H1 (cell line): Measurements from ENCODE around the gene ANP32D. TPM values are rescaled to one million over a fixed set of nuclear protein-coding genes. Genes with fewer than 3 reads are reported as not detected.

ENCODE experiments used
- CTCF ChIA-PET: fragments of 300-600 bp; sonication (Branson Sonifier 250); formaldehyde crosslinking; loops from one replicate; lab custom pipeline; 2021; ENCODE audit not compliant: partially characterized antibody; lab: Charles Lee
- POLR2A ChIA-PET: fragments of 300-600 bp; sonication (Branson Sonifier 250); formaldehyde crosslinking; loops from one replicate; lab custom pipeline; 2021; ENCODE audit warnings: inconsistent platforms; ENCODE audit not compliant: partially characterized antibody; lab: Charles Lee
- DNase-seq, 2 experiments: peaks; one replicate each; pipeline versions ENCODE4 v3.0.0 to v3.0.0-alpha.2; 2010 to 2022; ENCODE audit warnings: low spot score in 2 of 2, low read depth in 1 of 2, mixed read lengths in 1 of 2
- FAIRE-seq: peaks from 2 replicates; lab custom pipeline; 2011; peaks lifted over from hg19 to GRCh38; lab: Jason Lieb, UNC
- H2AFZ ChIP-seq: 2 replicates; pipeline ENCODE4 v1.8.1; 2012; ENCODE audit warnings: low read length, inconsistent platforms
- H2AK5ac ChIP-seq: 2 replicates; pipeline ENCODE4 v1.6.1; 2013; ENCODE audit warnings: low read depth, low read length
- H2BK120ac ChIP-seq: replicated peaks from 2 replicates; pipeline ENCODE3; 2013; ENCODE audit warnings: low read depth, low read length, inconsistent platforms
- H2BK12ac ChIP-seq: 2 replicates; pipeline ENCODE4 v1.6.1; 2013; ENCODE audit warnings: low read depth, low read length
- H2BK15ac ChIP-seq: 2 replicates; pipeline ENCODE4 v1.6.1; 2013; ENCODE audit warnings: low read length
- H2BK20ac ChIP-seq: 2 replicates; pipeline ENCODE4 v1.6.1; 2013; ENCODE audit warnings: low read length
- H2BK5ac ChIP-seq: 2 replicates; pipeline ENCODE4 v1.6.1; 2013; ENCODE audit warnings: low read depth, low read length
- H3K14ac ChIP-seq: 2 replicates; pipeline ENCODE4 v1.6.1; 2013; ENCODE audit warnings: inconsistent platforms; ENCODE audit not compliant: insufficient read length
- H3K18ac ChIP-seq: 2 replicates; pipeline ENCODE4 v1.6.1; 2013; ENCODE audit warnings: low read length; ENCODE audit errors: extremely low read depth
- H3K23ac ChIP-seq: 2 replicates; pipeline ENCODE4 v1.6.1; 2013; ENCODE audit warnings: inconsistent platforms; ENCODE audit not compliant: insufficient read length
- H3K23me2 ChIP-seq: 2 replicates; pipeline ENCODE4 v1.6.1; 2013; ENCODE audit warnings: low read depth, low read length
- H3K27ac ChIP-seq: 2 replicates; pipeline ENCODE4 v1.6.1; 2011; ENCODE audit warnings: low read depth, low read length, inconsistent platforms
- H3K27me3 ChIP-seq, 4 experiments: replicated peaks in 1 of 4; 1 replicate in 1 of 4; 2 replicates in 3 of 4; pipeline versions ENCODE4 v1.6.1 to v1.8.1; 2011 to 2013; ENCODE audit warnings: low read length in 3 of 4, mild to moderate bottlenecking in 3 of 4, inconsistent platforms in 2 of 4, mixed read lengths in 2 of 4, moderate library complexity in 1 of 4; ENCODE audit not compliant: control insufficient read depth in 3 of 4, insufficient read depth in 3 of 4; ENCODE audit errors: extremely low read depth in 1 of 4
- H3K36me3 ChIP-seq, 4 experiments: 2 replicates each; pipeline versions ENCODE4 v1.6.1 to v1.8.1; 2011 to 2013; ENCODE audit warnings: mild to moderate bottlenecking in 4 of 4, low read length in 3 of 4, moderate library complexity in 2 of 4, control low read depth in 1 of 4, inconsistent platforms in 1 of 4; ENCODE audit not compliant: insufficient read depth in 4 of 4, control insufficient read depth in 2 of 4
- H3K4ac ChIP-seq: replicated peaks from 2 replicates; pipeline ENCODE3; 2013; ENCODE audit warnings: low read length, low read depth, mixed read lengths, inconsistent platforms; ENCODE audit not compliant: insufficient read length
- H3K4me1 ChIP-seq, 4 experiments: replicated peaks in 1 of 4; 1 replicate in 1 of 4; 2 replicates in 3 of 4; pipeline versions ENCODE4 v1.6.1 to v1.8.1; 2011 to 2013; ENCODE audit warnings: low read length in 3 of 4, inconsistent platforms in 2 of 4, mixed read lengths in 1 of 4; ENCODE audit not compliant: insufficient read depth in 4 of 4, control insufficient read depth in 3 of 4
- H3K4me2 ChIP-seq, 2 experiments: 2 replicates each; pipeline versions ENCODE4 v1.6.1 to v1.8.1; 2011 to 2013; ENCODE audit warnings: low read depth in 2 of 2, low read length in 2 of 2, control low read depth in 1 of 2, inconsistent platforms in 1 of 2, mild to moderate bottlenecking in 1 of 2; ENCODE audit not compliant: insufficient read depth in 1 of 2
- H3K4me3 ChIP-seq, 4 experiments: fragments of 200-600, 300-600 bp in 1 of 4; sonication (generic), shearing (Covaris generic), sonication (Bioruptor Twin) in 1 of 4; 2 replicates each; pipeline versions ENCODE4 v1.5.1 to v1.8.1; 2011 to 2016; ENCODE audit warnings: low read length in 4 of 4, low read depth in 3 of 4, control low read depth in 2 of 4, inconsistent platforms in 2 of 4, mild to moderate bottlenecking in 2 of 4, mixed read lengths in 1 of 4, moderate library complexity in 1 of 4; ENCODE audit not compliant: insufficient read depth in 2 of 4; ENCODE audit errors: extremely low read depth in 1 of 4
- H3K56ac ChIP-seq: replicated peaks from 2 replicates; pipeline ENCODE3; 2013; ENCODE audit warnings: low read depth, mild to moderate bottlenecking, mixed read lengths, low read length, inconsistent platforms; ENCODE audit not compliant: insufficient read length
- H3K79me1 ChIP-seq: 2 replicates; pipeline ENCODE4 v1.6.1; 2013; ENCODE audit warnings: low read depth, low read length, control low read depth
- H3K79me2 ChIP-seq, 2 experiments: 2 replicates each; pipeline versions ENCODE4 v1.6.1 to v1.8.1; 2012 to 2013; ENCODE audit warnings: low read length in 2 of 2, mild to moderate bottlenecking in 2 of 2, inconsistent platforms in 1 of 2; ENCODE audit not compliant: insufficient read depth in 2 of 2, control insufficient read depth in 1 of 2
- H3K9ac ChIP-seq, 4 experiments: replicated peaks in 1 of 4; 1 replicate in 1 of 4; 2 replicates in 3 of 4; pipeline versions ENCODE4 v1.6.1 to v1.8.1; 2011 to 2013; ENCODE audit warnings: low read depth in 3 of 4, low read length in 3 of 4, control low read depth in 2 of 4, mild to moderate bottlenecking in 2 of 4, moderate library complexity in 2 of 4, inconsistent platforms in 1 of 4; ENCODE audit errors: extremely low read depth in 1 of 4
- H3K9me3 ChIP-seq, 2 experiments: 2 replicates each; pipeline versions ENCODE4 v1.6.1 to v1.8.1; 2012 to 2013; ENCODE audit warnings: mild to moderate bottlenecking in 2 of 2, moderate library complexity in 2 of 2, control low read depth in 1 of 2, inconsistent platforms in 1 of 2, low read depth in 1 of 2, low read length in 1 of 2, mixed read lengths in 1 of 2; ENCODE audit not compliant: insufficient read depth in 2 of 2
- H4K20me1 ChIP-seq, 2 experiments: replicated peaks in 1 of 2; 2 replicates each; pipeline versions ENCODE3 to v1.8.1; 2011 to 2013; ENCODE audit warnings: inconsistent platforms in 2 of 2, low read length in 2 of 2, mild to moderate bottlenecking in 1 of 2; ENCODE audit not compliant: insufficient read depth in 2 of 2, control insufficient read depth in 1 of 2
- H4K5ac ChIP-seq: 2 replicates; pipeline ENCODE4 v1.6.1; 2013; ENCODE audit warnings: low read length, low read depth, mixed read lengths, inconsistent platforms; ENCODE audit not compliant: insufficient read length
- H4K8ac ChIP-seq: 2 replicates; pipeline ENCODE4 v1.8.0; 2013; ENCODE audit warnings: mild to moderate bottlenecking, moderate library complexity, low read length, inconsistent platforms; ENCODE audit not compliant: insufficient read depth; ENCODE audit errors: extremely low read depth
- H4K91ac ChIP-seq: replicated peaks from 2 replicates; pipeline ENCODE3; 2013; ENCODE audit warnings: low read length, mixed read lengths, inconsistent platforms; ENCODE audit not compliant: insufficient read length
- CTBP2 ChIP-seq: IDR thresholded peaks from 2 replicates; pipeline ENCODE4 v1.7.0; 2011; ENCODE audit warnings: borderline replicate concordance, mild to moderate bottlenecking, moderate library complexity, mixed read lengths, low read length; ENCODE audit not compliant: insufficient read depth, insufficient read length
- FOSL1 ChIP-seq: IDR thresholded peaks from 2 replicates; pipeline ENCODE4 v1.6.1; 2011; ENCODE audit warnings: mild to moderate bottlenecking, low read depth, low read length, moderate library complexity; ENCODE audit not compliant: insufficient read depth
- GABPA ChIP-seq: IDR thresholded peaks from 2 replicates; pipeline ENCODE4 v1.6.1; 2011; ENCODE audit warnings: mild to moderate bottlenecking, low read length, moderate library complexity, borderline replicate concordance; ENCODE audit not compliant: insufficient read depth
- JUN ChIP-seq: IDR thresholded peaks from 2 replicates; pipeline ENCODE4 v1.6.1; 2011; ENCODE audit warnings: low read depth, mild to moderate bottlenecking, improper control_type of control experiment, low read length
- KDM1A ChIP-seq: fragments of 200-600, 300-600 bp; sonication (generic); IDR thresholded peaks from 2 replicates; pipeline ENCODE4 v1.7.1; 2016; ENCODE audit warnings: mild to moderate bottlenecking, low read length, borderline replicate concordance
- POU5F1 ChIP-seq: IDR thresholded peaks from 2 replicates; pipeline ENCODE4 v1.6.1; 2011; ENCODE audit warnings: low read depth, mild to moderate bottlenecking, low read length, moderate library complexity
- SIN3A ChIP-seq, 2 experiments: IDR thresholded peaks in 1 of 2; conservative IDR thresholded peaks in 1 of 2; 2 replicates each; pipeline ENCODE4 v1.6.1; 2011 to 2012; ENCODE audit warnings: low read length in 2 of 2, improper control_type of control experiment in 1 of 2, low read depth in 1 of 2, mild to moderate bottlenecking in 1 of 2
- SRF ChIP-seq: IDR thresholded peaks from 2 replicates; pipeline ENCODE4 v1.6.1; 2011; ENCODE audit warnings: mild to moderate bottlenecking, low read depth, low read length, moderate library complexity
- YY1 ChIP-seq: IDR thresholded peaks from 2 replicates; pipeline ENCODE4 v1.6.1; 2011; ENCODE audit warnings: low read depth, mild to moderate bottlenecking, low read length
- WGBS, 2 experiments: shearing (Covaris generic) in 1 of 2; methylation state at CpG; one replicate each; pipeline versions ENCODE4 v1.1.6 to v1.1.7; 2013 to 2015; ENCODE audit warnings: low lambda C conversion rate in 2 of 2, mixed read lengths in 2 of 2, inconsistent platforms in 1 of 2, low coverage in 1 of 2, missing lambda C conversion rate in 1 of 2; ENCODE audit not compliant: insufficient replicate concordance in 2 of 2, insufficient coverage in 1 of 2, insufficient read length in 1 of 2; ENCODE audit errors: extremely low coverage in 1 of 2, missing lambda C conversion rate in 1 of 2; 5-methylcytosine and 5-hydroxymethylcytosine counted together
- polyA plus RNA-seq, 7 experiments: library from polyadenylated mRNA; depleted of rRNA in 3 of 7; stranded (reverse) in 5 of 7; unstranded in 2 of 7; fragments of >200 nt in 5 of 7; fragments of 200-250 nt in 2 of 7; gene quantifications; 1 replicate in 5 of 7; 2 replicates in 1 of 7; 4 replicates in 1 of 7; pipeline versions ENCODE4 v1.2.1 to v1.2.3, GENCODE V29; 2011 to 2013; ENCODE audit warnings: missing spikeins in 2 of 7, mixed read lengths in 2 of 7
- total RNA-seq: library from RNA; stranded (reverse); fragmentation: NEBNext Ultra II Directional; extraction: Animal tissue kit (Norgen Biotek cat#: 25700); gene quantifications from 2 replicates; pipeline ENCODE4 v1.2.1, GENCODE V29; 2021

The ANP32D gene
- total and polyA plus RNA-seq, 2 of the 8 experiments (the other 6 are each of a cell fraction or from before 2014, with no cell fraction given) = not detected

GRCh38 chr12:48451372-48451771 lies 21.0 kb upstream of the ANP32D start:
- Histone ChIP-seq H2BK5ac (no peak overlapping the region), H3K18ac (no peak overlapping the region), H3K79me2 (no peaks in the 10 kb centered on the region), H3K4ac (no peak overlapping the region), H3K14ac (no peak overlapping the region), H3K27ac (no peak overlapping the region), H3K4me3 (no peak overlapping the region), H3K56ac (no peak overlapping the region), H3K9me3 (peaks cover 0 to 4% of the 10 kb centered on the region in 2 experiments; a peak in 2 of 4 replicates), H4K20me1 (no peaks in the 10 kb centered on the region), H2AK5ac (no peak overlapping the region), H3K36me3 (no peaks in the 10 kb centered on the region), H2BK12ac (no peak overlapping the region), H4K5ac (no peak overlapping the region), H4K91ac (no peak overlapping the region), H3K4me1 (no peaks in the 10 kb centered on the region), H3K23me2 (no peaks in the 10 kb centered on the region), H3K4me2 (no peak overlapping the region), H3K79me1 (no peaks in the 10 kb centered on the region), H2BK120ac (no peak overlapping the region), H3K23ac (no peak overlapping the region), H2BK20ac (no peak overlapping the region), H4K8ac (no peak overlapping the region), H2BK15ac (no peak overlapping the region), H2AFZ (no peak overlapping the region), H3K27me3 (no peaks in the 10 kb centered on the region), H3K9ac (no peak overlapping the region)
- TF ChIP-seq FOSL1 (no peak), SIN3A (conservative IDR thresholded peaks at IDR 0.05 in 1 of 2, IDR thresholded peaks at IDR 0.05 in 1 of 2; ENCODE audit: low read depth in 1 of 2, low read length in 2 of 2) (no peak), POU5F1 (no peak), CTBP2 (no peak), SRF (no peak), KDM1A (no peak), JUN (no peak), GABPA (no peak), YY1 (no peak)
- WGBS, 2 experiments = 91% methylated on average over 1 of the region's 1 CpG; no CpG with 5 or more reads in 1 of the 2 experiments
- no peak for DNase-seq
- POLR2A ChIA-PET = no interaction called here
- FAIRE-seq = no peak
- CTCF ChIA-PET = no interaction called here
